BJ (cell line): ENCODE data around the gene MAP3K14. TPM values are rescaled to one million over a fixed set of nuclear protein-coding genes. Genes with fewer than 3 reads are reported as not detected.

Experiments used
- CTCF ChIA-PET: fragments of 350-600 bp; formaldehyde crosslinking; extraction: SDS; loops from one replicate; lab custom pipeline; 2021; ENCODE audit warnings: antibody characterized with exemption, inconsistent platforms; lab: Yijun Ruan, JAX
- POLR2A ChIA-PET: fragments of 300-600 bp; sonication (Branson Sonifier 250); formaldehyde crosslinking; extraction: SDS; loops from one replicate; lab custom pipeline; 2021; ENCODE audit warnings: antibody characterized with exemption; lab: Charles Lee
- DNase-seq: peaks from one replicate; pipeline ENCODE4 v3.0.0-alpha.2; 2011; ENCODE audit warnings: low read depth
- H3K27me3 ChIP-seq: 2 replicates; pipeline ENCODE4 v1.6.0; 2011; ENCODE audit warnings: low read length; ENCODE audit not compliant: control insufficient read depth, insufficient read depth
- H3K36me3 ChIP-seq: 2 replicates; pipeline ENCODE4 v1.5.1; 2011; ENCODE audit warnings: low read length; ENCODE audit not compliant: control insufficient read depth, insufficient read depth
- H3K4me3 ChIP-seq: 2 replicates; pipeline ENCODE4 v1.5.1; 2011; ENCODE audit warnings: low read depth, mild to moderate bottlenecking, control low read depth, low read length
- polyA minus RNA-seq: library from RNA; depleted of rRNA, polyadenylated mRNA; stranded (reverse); fragments of >200 nt; gene quantifications from 2 replicates; pipeline ENCODE4 v1.2.3, GENCODE V29; 2011; rRNA and poly(A)+ RNA removed
- polyA plus RNA-seq: library from polyadenylated mRNA; depleted of rRNA; stranded (reverse); fragments of >200 nt; gene quantifications from 2 replicates; pipeline ENCODE4 v1.2.3, GENCODE V29; 2011; rRNA removed
- TF ChIP-seq, protein P1 (sequence below): IDR thresholded peaks from 2 replicates; pipeline ENCODE4 v1.5.1; 2011; ENCODE audit warnings: low read depth, mild to moderate bottlenecking, control low read depth, inconsistent platforms, low read length, moderate library complexity; ENCODE audit not compliant: insufficient read depth

The MAP3K14 gene
- 4.5 and 6.5 TPM in 2 replicates for polyA plus RNA-seq
- 4.0 and 5.9 TPM in 2 replicates for polyA minus RNA-seq

DNA sequence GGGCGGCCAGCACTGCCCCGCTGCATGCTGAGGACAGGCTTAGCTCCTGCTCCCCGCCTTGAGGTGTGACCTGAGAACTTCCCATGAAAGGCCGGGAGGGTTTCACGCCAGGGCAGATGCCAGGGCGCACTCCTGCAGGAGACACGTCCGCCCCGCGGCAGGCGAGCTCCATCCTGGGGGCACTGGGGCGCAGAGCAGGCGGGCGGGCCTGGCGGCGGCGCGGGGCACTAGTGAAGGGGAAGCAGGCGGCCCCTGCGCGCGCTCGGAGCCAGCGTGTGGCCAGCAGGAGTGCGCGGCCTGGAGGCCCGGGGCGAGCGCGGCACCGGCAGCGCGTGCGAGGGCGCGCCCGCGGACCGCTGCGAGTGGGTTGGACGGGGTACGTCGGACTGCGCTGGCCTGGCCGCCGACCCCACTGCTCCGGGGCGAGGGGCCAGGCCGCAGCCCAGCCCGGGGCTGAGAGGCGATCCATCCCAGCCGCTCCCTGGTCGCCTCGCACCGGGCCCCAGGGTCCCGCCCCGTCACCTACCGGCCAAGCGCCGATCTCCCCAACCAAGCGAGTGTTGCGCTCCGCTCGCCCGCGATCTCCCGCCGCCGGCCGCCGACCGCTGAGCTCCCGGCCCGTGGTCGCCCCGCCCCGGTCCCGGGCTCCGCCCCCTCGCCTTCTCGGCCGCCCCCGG lies at the start of gene MAP3K14:
MAP3K14 (minus strand) TSS at position 587 of the 677 bp plus-strand sequence. CDS start 26,275 bp downstream, outside the sequence.
- H3K36me3 ChIP-seq, result peaks cover 3% of the 10 kb centered on the region; the same call in 1 of the 2 replicates
- POLR2A ChIA-PET, result interaction anchor here (0.5 to 1.0 kb wide), 6 partner anchors 9 to 29 kb away, joined by 3 to 6 read pairs (median 5); no protein-coding TSS in a partner anchor

DNA sequence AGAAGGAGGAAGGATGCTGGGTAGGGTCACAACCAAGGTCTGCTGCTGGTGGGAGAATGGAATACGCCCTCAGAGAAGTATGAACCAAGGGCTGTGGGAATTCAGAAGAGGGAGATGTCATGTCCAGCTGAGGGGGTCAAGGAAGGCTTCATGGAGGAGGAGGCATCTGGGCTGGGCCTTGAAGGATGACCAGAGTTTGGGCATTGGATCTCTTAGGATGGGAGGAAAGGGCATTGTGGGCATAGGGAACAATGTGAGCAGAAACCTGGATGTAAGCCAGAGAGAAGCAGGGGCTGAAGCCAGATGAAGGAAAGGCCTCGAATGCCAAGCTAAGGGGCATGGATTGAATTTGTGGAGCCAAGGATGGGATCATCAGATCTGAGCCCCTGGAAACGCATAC lies 49.2 kb upstream of the MAP3K14 start:
- TF ChIP-seq, protein P1, sequence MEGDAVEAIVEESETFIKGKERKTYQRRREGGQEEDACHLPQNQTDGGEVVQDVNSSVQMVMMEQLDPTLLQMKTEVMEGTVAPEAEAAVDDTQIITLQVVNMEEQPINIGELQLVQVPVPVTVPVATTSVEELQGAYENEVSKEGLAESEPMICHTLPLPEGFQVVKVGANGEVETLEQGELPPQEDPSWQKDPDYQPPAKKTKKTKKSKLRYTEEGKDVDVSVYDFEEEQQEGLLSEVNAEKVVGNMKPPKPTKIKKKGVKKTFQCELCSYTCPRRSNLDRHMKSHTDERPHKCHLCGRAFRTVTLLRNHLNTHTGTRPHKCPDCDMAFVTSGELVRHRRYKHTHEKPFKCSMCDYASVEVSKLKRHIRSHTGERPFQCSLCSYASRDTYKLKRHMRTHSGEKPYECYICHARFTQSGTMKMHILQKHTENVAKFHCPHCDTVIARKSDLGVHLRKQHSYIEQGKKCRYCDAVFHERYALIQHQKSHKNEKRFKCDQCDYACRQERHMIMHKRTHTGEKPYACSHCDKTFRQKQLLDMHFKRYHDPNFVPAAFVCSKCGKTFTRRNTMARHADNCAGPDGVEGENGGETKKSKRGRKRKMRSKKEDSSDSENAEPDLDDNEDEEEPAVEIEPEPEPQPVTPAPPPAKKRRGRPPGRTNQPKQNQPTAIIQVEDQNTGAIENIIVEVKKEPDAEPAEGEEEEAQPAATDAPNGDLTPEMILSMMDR, result no peak
- CTCF ChIA-PET, result interaction anchor here (0.9 to 2.1 kb wide), 4 partner anchors 20 to 89 kb away, joined by 3 to 9 read pairs (median 4); partner anchors contain the start of gene MAP3K14
- H3K36me3 ChIP-seq, result no peaks in the 10 kb centered on the region
- no peak overlapping the region for H3K4me3 ChIP-seq
- POLR2A ChIA-PET, result no interaction called here
- no peak for DNase-seq
- peaks cover 3% of the 10 kb centered on the region; the same call in 1 of the 2 replicates for H3K27me3 ChIP-seq

More for the DNA sequence above, at the start of gene MAP3K14:
- CTCF ChIA-PET, result interaction anchor here (0.5 to 3.3 kb wide), 21 partner anchors 10 to 1000 kb away, joined by 3 to 28 read pairs (median 4); partner anchors contain the start of gene ACBD4
- Histone ChIP-seq H3K27me3 (no peaks in the 10 kb centered on the region), H3K4me3 (peak within 1 kb of the TSS; percentile 92)
- TF ChIP-seq, protein P1, result 0 out of 2 replicates have a peak, but pooled peaks have one; percentile 9
- no peak for DNase-seq

DNA sequence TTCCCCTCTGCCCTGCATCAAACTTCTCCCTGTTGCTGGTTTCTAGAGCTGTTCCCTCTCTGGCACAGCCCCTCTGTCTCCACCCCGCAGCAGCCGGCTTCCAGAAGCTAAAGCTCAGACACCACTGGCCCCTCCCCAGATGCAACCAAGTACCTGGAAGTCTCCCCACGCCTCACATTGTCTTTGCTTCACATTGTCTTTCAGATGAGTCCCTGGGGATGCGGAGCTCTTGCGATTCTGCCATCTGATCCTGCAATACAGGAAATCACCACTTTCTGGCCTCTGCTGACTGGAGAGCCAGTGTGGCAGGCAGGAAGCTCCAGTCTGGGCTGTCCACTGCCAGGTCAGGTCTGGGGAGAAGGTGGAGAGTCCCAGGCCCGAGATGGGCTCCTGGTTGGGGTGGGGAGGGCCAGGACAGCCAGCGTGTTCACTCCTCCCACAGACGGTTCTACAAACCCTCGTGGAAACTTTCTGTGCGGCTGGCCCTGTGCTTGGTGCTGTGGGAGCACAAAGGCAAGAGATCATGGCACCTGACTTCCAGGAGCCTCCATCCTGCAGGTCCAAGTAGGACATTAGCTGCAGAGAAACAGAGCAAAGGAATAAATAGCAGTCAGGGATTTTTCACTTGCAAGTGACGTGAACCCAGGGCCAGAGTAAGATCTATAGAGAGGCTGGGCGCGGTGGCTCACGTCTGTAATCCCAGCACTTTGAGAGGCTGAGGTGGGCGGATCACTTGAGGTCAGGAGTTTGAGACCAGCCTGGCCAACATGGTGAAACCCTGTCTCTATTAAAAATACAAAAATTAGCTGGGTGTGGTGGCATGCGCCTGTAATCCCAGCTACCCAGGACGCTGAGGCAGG lies 47.9 kb upstream of the MAP3K14 start:
- H3K36me3 ChIP-seq, result no peaks in the 10 kb centered on the region
- CTCF ChIA-PET, result interaction anchor here (0.7 to 2.1 kb wide), 7 partner anchors 9 to 167 kb away, joined by 3 to 9 read pairs (median 4); no protein-coding TSS in a partner anchor
- POLR2A ChIA-PET, result no interaction called here
- H3K27me3 ChIP-seq, result peaks cover 3% of the 10 kb centered on the region; the same call in 1 of the 2 replicates
- TF ChIP-seq, protein P1, result no peak
- H3K4me3 ChIP-seq, result no peak overlapping the region
- no peak for DNase-seq

DNA sequence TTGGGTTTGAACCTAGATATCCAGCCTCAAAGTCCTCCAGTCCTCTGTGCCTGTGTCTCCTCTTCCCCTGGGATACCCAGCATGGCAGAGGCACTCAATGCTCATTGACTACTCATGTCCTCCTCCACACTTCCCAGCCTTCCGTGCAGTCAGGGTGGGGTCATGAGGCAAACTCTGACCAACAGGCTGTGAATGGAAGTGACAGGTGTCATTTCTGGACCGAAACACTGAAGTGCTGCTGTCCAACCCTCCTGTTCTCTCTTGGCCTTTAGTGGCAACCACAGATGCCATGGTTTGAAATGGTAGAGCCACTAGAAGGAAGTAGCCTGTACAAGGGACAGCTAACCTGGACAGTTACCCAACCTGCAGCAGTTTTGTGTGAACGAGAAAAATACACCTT lies 46.7 kb upstream of the MAP3K14 start:
- no peaks in the 10 kb centered on the region for H3K36me3 ChIP-seq
- no peak for DNase-seq
- ChIA-PET POLR2A (no interaction called here), CTCF (interaction anchor here (0.7 to 1.3 kb wide), 2 partner anchors 22 to 79 kb away, joined by 3 read pairs; no protein-coding TSS in a partner anchor)
- H3K27me3 ChIP-seq, result peaks cover 3% of the 10 kb centered on the region; the same call in 1 of the 2 replicates
- TF ChIP-seq, protein P1, result no peak
- no peak overlapping the region for H3K4me3 ChIP-seq
